ENCODE measurements around the gene HINT2.
A peak's percentile ranks its signal among the peaks of the same experiment; 100 is the strongest.

The HINT2 gene

GRCh38 chr9:35844628-35845270, 29.9 kb upstream of the HINT2 start:
- Histone ChIP-seq H3K27ac (peak overlapping the region; percentile 75), H3K4me3 (ENCODE audit: low read depth in 1 of 2, low read length in 1 of 2) (peak overlapping the region in 1 of 2 experiments; percentile 54), H3K9me3 (no peaks in the 10 kb centered on the region), H3K27me3 (peaks cover 76% of the 10 kb centered on the region), H3K4me1 (ENCODE audit: control insufficient read depth in 1 of 2, insufficient read depth in 1 of 2, low read depth in 1 of 2, low read length in 1 of 2) (peaks cover 44 to 53% of the 10 kb centered on the region in 2 experiments), H3K36me3 (no peaks in the 10 kb centered on the region)
- TF ChIP-seq CTCF (IDR thresholded peaks at IDR 0.05) = peak; percentile 38

GRCh38 chr9:35842795-35843194, 28.0 kb upstream of the HINT2 start:
- Histone ChIP-seq H3K4me1 (ENCODE audit: control insufficient read depth in 1 of 2, insufficient read depth in 1 of 2, low read depth in 1 of 2, low read length in 1 of 2) (peaks cover 44 to 53% of the 10 kb centered on the region in 2 experiments), H3K27me3 (peaks cover 76% of the 10 kb centered on the region), H3K36me3 (no peaks in the 10 kb centered on the region), H3K4me3 (ENCODE audit: low read depth in 1 of 2, low read length in 1 of 2) (no peak overlapping the region), H3K9me3 (no peaks in the 10 kb centered on the region), H3K27ac (no peak overlapping the region)
- no peak for TF ChIP-seq CTCF (IDR thresholded peaks at IDR 0.05)

- no peak overlapping the region for H3K4me3 ChIP-seq (ENCODE audit: low read depth in 1 of 2, low read length in 1 of 2)
- no peaks in the 10 kb centered on the region for H3K9me3 ChIP-seq
- TF ChIP-seq CTCF (IDR thresholded peaks at IDR 0.05) = no peak
- H3K27me3 ChIP-seq = peaks cover 76% of the 10 kb centered on the region
- peaks cover 44 to 53% of the 10 kb centered on the region in 2 experiments for H3K4me1 ChIP-seq (ENCODE audit: control insufficient read depth in 1 of 2, insufficient read depth in 1 of 2, low read depth in 1 of 2, low read length in 1 of 2)
- H3K36me3 ChIP-seq = no peaks in the 10 kb centered on the region
- H3K27ac ChIP-seq = no peak overlapping the region
Observed at GRCh38 chr9:35842020-35842745, 27.3 kb upstream of the HINT2 start.

- Histone ChIP-seq H3K27ac (no peak overlapping the region), H3K9me3 (no peaks in the 10 kb centered on the region), H3K36me3 (no peaks in the 10 kb centered on the region), H3K4me3 (ENCODE audit: low read depth in 1 of 2, low read length in 1 of 2) (no peak overlapping the region), H3K27me3 (peaks cover 76% of the 10 kb centered on the region), H3K4me1 (ENCODE audit: control insufficient read depth in 1 of 2, insufficient read depth in 1 of 2, low read depth in 1 of 2, low read length in 1 of 2) (peaks cover 40 to 47% of the 10 kb centered on the region in 2 experiments)
- TF ChIP-seq CTCF (IDR thresholded peaks at IDR 0.05) = no peak
Observed at GRCh38 chr9:35841645-35841900, 26.7 kb upstream of the HINT2 start.

GRCh38 chr9:35840881-35841644, 26.2 kb upstream of the HINT2 start:
- no peaks in the 10 kb centered on the region for H3K9me3 ChIP-seq
- no peaks in the 10 kb centered on the region for H3K36me3 ChIP-seq
- H3K27ac ChIP-seq = no peak overlapping the region
- no peak overlapping the region for H3K4me3 ChIP-seq (ENCODE audit: low read depth in 1 of 2, low read length in 1 of 2)
- H3K4me1 ChIP-seq (ENCODE audit: control insufficient read depth in 1 of 2, insufficient read depth in 1 of 2, low read depth in 1 of 2, low read length in 1 of 2) = peaks cover 37 to 46% of the 10 kb centered on the region in 2 experiments
- peaks cover 77% of the 10 kb centered on the region for H3K27me3 ChIP-seq
- no peak for TF ChIP-seq CTCF (IDR thresholded peaks at IDR 0.05)
